Stimulated activated naive CD4-positive, alpha-beta T cell (primary cell): ENCODE results near the gene CPA4.
A peak's percentile ranks its signal among the peaks of the same experiment; 100 is the strongest.
"Not testable (repeated sequence)": the region's sequence is repeated elsewhere in the genome, so short reads cannot be mapped to it uniquely, and the experiment has no call there.

Source experiments
- DNase-seq, 6 experiments: peaks; one replicate each; lab custom pipeline; 2025; lab: John Stamatoyannopoulos, UW

The CPA4 gene

GRCh38 chr7:130292682-130293257, at the start of gene CPA4:
TSS of gene CPA4 (plus strand) at chr7:130293161. CDS start at chr7:130293181, 20 bp downstream.
- no peak for DNase-seq

GRCh38 chr7:130243486-130243885, 49.5 kb upstream of the CPA4 start:
- DNase-seq: not testable (repeated sequence)

GRCh38 chr7:130246491-130246890, 46.5 kb upstream of the CPA4 start:
- DNase-seq: not testable (repeated sequence)

- DNase-seq: not testable (repeated sequence)
Observed at GRCh38 chr7:130248842-130249241, 44.1 kb upstream of the CPA4 start.

- DNase-seq: not testable (repeated sequence)
Observed at GRCh38 chr7:130249626-130250025, 43.3 kb upstream of the CPA4 start.

- no peak for DNase-seq
Observed at GRCh38 chr7:130254555-130254954, 38.4 kb upstream of the CPA4 start.

GRCh38 chr7:130256704-130257103, 36.3 kb upstream of the CPA4 start:
- DNase-seq: no peak

GRCh38 chr7:130258494-130259078, 34.4 kb upstream of the CPA4 start:
- DNase-seq: no peak

GRCh38 chr7:130262448-130262847, 30.5 kb upstream of the CPA4 start:
- no peak for DNase-seq

GRCh38 chr7:130263130-130263529, 29.8 kb upstream of the CPA4 start:
- no peak for DNase-seq

- DNase-seq: no peak
Observed at GRCh38 chr7:130266258-130266960, 26.6 kb upstream of the CPA4 start, which contains the start of gene CPA2. TSS of gene CPA2 (plus strand) at chr7:130266863. CDS start at chr7:130266882, 19 bp downstream.

- DNase-seq: no peak
Observed at GRCh38 chr7:130266961-130267321, 26.0 kb upstream of the CPA4 start.

GRCh38 chr7:130268463-130269317, 24.3 kb upstream of the CPA4 start:
- DNase-seq: no peak

GRCh38 chr7:130269318-130269694, 23.7 kb upstream of the CPA4 start:
- no peak for DNase-seq

- DNase-seq: no peak
Observed at GRCh38 chr7:130270947-130271800, 21.8 kb upstream of the CPA4 start.

- DNase-seq: no peak
Observed at GRCh38 chr7:130272381-130273080, 20.4 kb upstream of the CPA4 start.

- peak in 4 of 6 experiments; percentile 8 to 56 (median 33) for DNase-seq
Observed at GRCh38 chr7:130273081-130273932, 19.7 kb upstream of the CPA4 start.

GRCh38 chr7:130273933-130274255, 19.1 kb upstream of the CPA4 start:
- DNase-seq: no peak

- DNase-seq: no peak
Observed at GRCh38 chr7:130274296-130274695, 18.7 kb upstream of the CPA4 start.

- DNase-seq: no peak
Observed at GRCh38 chr7:130274983-130275591, 17.9 kb upstream of the CPA4 start.
